ENCODE data around the gene POTEG. TPM values are rescaled to one million over a fixed set of nuclear protein-coding genes. Genes with fewer than 3 reads are reported as not detected.

Gene POTEG
- total RNA-seq: not detected in 2 replicates

DNA sequence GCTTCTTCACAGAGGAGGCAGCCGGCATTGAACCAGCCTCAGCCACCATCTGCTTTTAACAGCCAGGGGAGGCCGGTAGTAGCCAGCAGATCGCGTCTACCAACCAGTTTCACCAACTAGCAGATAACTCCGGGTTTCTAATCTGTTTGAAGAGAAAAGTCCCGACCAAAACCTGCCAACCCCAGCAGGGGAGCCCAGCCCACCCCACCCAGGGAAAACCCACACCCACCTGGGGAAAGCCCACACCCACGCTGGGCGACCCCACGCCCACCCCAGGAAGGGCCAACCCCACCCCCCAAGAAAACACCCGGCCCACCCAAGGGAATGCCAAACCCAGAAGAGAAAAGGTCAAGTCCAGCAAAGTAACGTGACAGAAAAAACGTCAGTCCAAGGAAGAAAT is at the start of gene POTEG:
Gene POTEG, minus strand, starts transcription at position 101 of the 400 bp plus-strand sequence. Its CDS starts 52 bp downstream, at position 49.

